Stimulated activated effector memory CD8-positive, alpha-beta T cell treated with anti-CD3 and anti-CD28 coated beads, Interleukin-12 subunit alpha, Interleukin-12 subunit beta, amount 100 ng/mL, for 72 hours (primary cell): ENCODE measurements around the gene GLDN.
"Not testable (repeated sequence)": the region's sequence is repeated elsewhere in the genome, so short reads cannot be mapped to it uniquely, and the experiment has no call there.

Experiments used
- ATAC-seq: fragments of 150-1000 bp; cut with Tn5 transposase; 2 replicates; pipeline ENCODE4 v1.10.0; 2021
- DNase-seq, 2 donors: peaks; one replicate each; pipeline ENCODE4 v3.0.0; 2021 to 2022; ENCODE audit warnings: low spot score in 2 of 2
- H3K27ac Mint-ChIP-seq: one replicate; pipeline ENCODE4 v1.8.0; 2022; ENCODE audit warnings: mild to moderate bottlenecking, mixed read lengths
- H3K36me3 Mint-ChIP-seq: one replicate; pipeline ENCODE4 v1.8.0; 2022; ENCODE audit warnings: mild to moderate bottlenecking, mixed read lengths
- H3K4me1 Mint-ChIP-seq: one replicate; pipeline ENCODE4 v1.8.0; 2022; ENCODE audit warnings: mixed read lengths
- H3K4me3 Mint-ChIP-seq: one replicate; pipeline ENCODE4 v1.8.0; 2022; ENCODE audit warnings: mild to moderate bottlenecking, mixed read lengths
- H3K9me3 Mint-ChIP-seq: one replicate; pipeline ENCODE4 v1.8.0; 2022; ENCODE audit warnings: mixed read lengths

GLDN gene

GRCh38 chr15:51414256-51414860 lies 72.9 kb downstream of the GLDN start:
- Mint-ChIP-seq H3K4me1 (no peaks in the 10 kb centered on the region), H3K4me3 (no peak overlapping the region), H3K36me3 (no peaks in the 10 kb centered on the region), H3K9me3 (no peaks in the 10 kb centered on the region), H3K27ac (no peak overlapping the region)
- ATAC-seq, result peak; percentile 11
- DNase-seq, result no peak

GRCh38 chr15:51416129-51416528 lies 74.7 kb downstream of the GLDN start:
- DNase-seq (no peak), ATAC-seq (no peak)
- Mint-ChIP-seq H3K4me1 (no peaks in the 10 kb centered on the region), H3K9me3 (no peaks in the 10 kb centered on the region), H3K4me3 (no peak overlapping the region), H3K36me3 (no peaks in the 10 kb centered on the region), H3K27ac (no peak overlapping the region)

- H3K4me1 Mint-ChIP-seq, result not testable (repeated sequence)
Measured at GRCh38 chr15:51423040-51423439, 81.6 kb downstream of the GLDN start.

GRCh38 chr15:51424780-51425179 lies 83.3 kb downstream of the GLDN start:
- no peaks in the 10 kb centered on the region for H3K9me3 Mint-ChIP-seq
- ATAC-seq, result no peak
- no peak overlapping the region for H3K27ac Mint-ChIP-seq
- H3K4me1 Mint-ChIP-seq, result no peaks in the 10 kb centered on the region
- no peak overlapping the region for H3K4me3 Mint-ChIP-seq
- DNase-seq, result no peak
- no peaks in the 10 kb centered on the region for H3K36me3 Mint-ChIP-seq

More at GRCh38 chr15:51423040-51423439, 81.6 kb downstream of the GLDN start:
- not testable (repeated sequence) for H3K27ac Mint-ChIP-seq, ATAC-seq, H3K9me3 Mint-ChIP-seq, H3K36me3 Mint-ChIP-seq, H3K4me3 Mint-ChIP-seq, DNase-seq

GRCh38 chr15:51425517-51426040 lies 84.1 kb downstream of the GLDN start:
- ATAC-seq, result no peak
- Mint-ChIP-seq H3K9me3 (no peaks in the 10 kb centered on the region), H3K36me3 (no peaks in the 10 kb centered on the region), H3K4me3 (no peak overlapping the region), H3K4me1 (no peaks in the 10 kb centered on the region), H3K27ac (no peak overlapping the region)
- no peak for DNase-seq

- H3K9me3 Mint-ChIP-seq, result no peaks in the 10 kb centered on the region
- no peak for ATAC-seq
- H3K36me3 Mint-ChIP-seq, result no peaks in the 10 kb centered on the region
- H3K4me1 Mint-ChIP-seq, result no peaks in the 10 kb centered on the region
- no peak overlapping the region for H3K4me3 Mint-ChIP-seq
- DNase-seq, result no peak
- H3K27ac Mint-ChIP-seq, result no peak overlapping the region
Measured at GRCh38 chr15:51438526-51438925, 97.1 kb downstream of the GLDN start.

DNA sequence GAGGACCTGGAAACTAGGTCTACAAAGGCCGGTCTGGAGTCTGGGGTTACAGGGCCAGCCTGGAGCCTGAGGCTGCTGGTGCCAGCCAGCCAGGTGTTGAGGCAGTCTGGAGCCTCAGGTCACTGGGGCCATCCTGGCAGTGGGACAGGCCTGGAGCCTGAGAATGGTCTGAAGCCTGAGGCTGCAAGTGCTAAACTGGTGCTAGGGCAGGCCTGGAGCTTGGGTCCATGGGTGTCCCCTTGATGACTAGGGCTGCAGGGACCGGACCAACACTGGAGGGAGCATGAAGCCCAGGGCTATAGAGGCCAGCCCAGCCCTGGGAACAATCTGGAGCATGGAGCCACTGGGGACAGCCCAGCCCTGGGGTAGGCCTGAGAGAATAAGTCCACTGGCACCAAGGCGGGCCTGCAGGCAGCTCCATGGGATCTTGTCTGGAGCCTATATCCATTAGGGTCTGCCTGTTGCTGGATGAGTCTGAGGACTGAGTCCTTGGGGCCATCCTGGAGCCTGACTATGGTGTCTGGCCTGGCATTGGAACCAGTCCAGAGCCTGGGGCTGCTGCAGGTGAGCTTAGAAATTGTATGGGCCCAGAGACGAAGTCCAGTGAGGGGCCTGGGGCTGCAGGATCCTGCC lies 101.9 kb downstream of the GLDN start:
- H3K9me3 Mint-ChIP-seq, result no peaks in the 10 kb centered on the region
- H3K36me3 Mint-ChIP-seq, result no peaks in the 10 kb centered on the region
- H3K4me3 Mint-ChIP-seq, result no peak overlapping the region
- DNase-seq (no peak), ATAC-seq (peak; percentile 42)
- no peaks in the 10 kb centered on the region for H3K4me1 Mint-ChIP-seq
- H3K27ac Mint-ChIP-seq, result no peak overlapping the region

DNA sequence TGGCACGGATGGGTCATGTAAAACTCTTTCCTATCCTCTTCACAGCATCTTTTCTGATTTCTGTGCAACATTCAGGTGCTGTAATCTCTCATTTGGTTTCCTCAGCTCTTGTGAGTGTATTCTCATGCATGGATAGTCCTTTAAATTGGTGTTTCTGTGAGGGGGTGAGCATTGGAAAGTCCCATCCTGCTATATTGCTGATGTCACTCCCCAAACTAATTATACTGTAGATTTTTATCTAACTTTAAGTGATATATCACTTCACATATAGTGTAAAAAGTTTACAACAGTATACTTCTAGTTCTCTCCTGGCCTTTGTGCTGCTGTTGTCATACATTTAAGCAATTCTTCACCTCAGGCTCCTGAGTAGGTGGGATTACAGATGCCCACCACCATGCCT lies 102.7 kb downstream of the GLDN start:
- no peaks in the 10 kb centered on the region for H3K36me3 Mint-ChIP-seq
- DNase-seq, result no peak
- H3K27ac Mint-ChIP-seq, result no peak overlapping the region
- no peak for ATAC-seq
- no peaks in the 10 kb centered on the region for H3K4me1 Mint-ChIP-seq
- no peaks in the 10 kb centered on the region for H3K9me3 Mint-ChIP-seq
- H3K4me3 Mint-ChIP-seq, result no peak overlapping the region

DNA sequence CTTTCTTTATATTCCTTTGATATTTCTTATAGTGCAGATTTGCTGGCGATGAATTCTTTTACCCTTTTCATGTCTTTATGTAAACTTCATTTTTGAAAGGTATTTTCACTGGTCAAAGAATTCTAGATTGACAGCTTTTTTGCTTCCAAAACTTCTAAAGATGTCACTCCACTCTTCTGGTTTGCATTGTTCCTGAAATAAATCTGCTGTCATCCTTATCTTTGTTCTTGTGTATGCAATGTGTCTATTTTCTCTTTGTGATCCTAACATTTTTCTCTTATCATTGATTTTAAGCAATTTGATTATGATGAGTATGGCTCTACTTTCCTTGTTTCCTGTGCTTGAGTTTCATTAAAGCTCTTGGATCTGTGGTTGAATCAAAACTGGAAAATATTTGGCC lies 103.4 kb downstream of the GLDN start:
- Mint-ChIP-seq H3K4me3 (no peak overlapping the region), H3K9me3 (no peaks in the 10 kb centered on the region), H3K4me1 (no peaks in the 10 kb centered on the region), H3K36me3 (no peaks in the 10 kb centered on the region), H3K27ac (no peak overlapping the region)
- DNase-seq (no peak), ATAC-seq (no peak)

- ATAC-seq, H3K27ac Mint-ChIP-seq, DNase-seq, H3K9me3 Mint-ChIP-seq, H3K4me3 Mint-ChIP-seq, H3K4me1 Mint-ChIP-seq, H3K36me3 Mint-ChIP-seq: not testable (repeated sequence)
Measured at GRCh38 chr15:51446029-51446744, 104.7 kb downstream of the GLDN start.

DNA sequence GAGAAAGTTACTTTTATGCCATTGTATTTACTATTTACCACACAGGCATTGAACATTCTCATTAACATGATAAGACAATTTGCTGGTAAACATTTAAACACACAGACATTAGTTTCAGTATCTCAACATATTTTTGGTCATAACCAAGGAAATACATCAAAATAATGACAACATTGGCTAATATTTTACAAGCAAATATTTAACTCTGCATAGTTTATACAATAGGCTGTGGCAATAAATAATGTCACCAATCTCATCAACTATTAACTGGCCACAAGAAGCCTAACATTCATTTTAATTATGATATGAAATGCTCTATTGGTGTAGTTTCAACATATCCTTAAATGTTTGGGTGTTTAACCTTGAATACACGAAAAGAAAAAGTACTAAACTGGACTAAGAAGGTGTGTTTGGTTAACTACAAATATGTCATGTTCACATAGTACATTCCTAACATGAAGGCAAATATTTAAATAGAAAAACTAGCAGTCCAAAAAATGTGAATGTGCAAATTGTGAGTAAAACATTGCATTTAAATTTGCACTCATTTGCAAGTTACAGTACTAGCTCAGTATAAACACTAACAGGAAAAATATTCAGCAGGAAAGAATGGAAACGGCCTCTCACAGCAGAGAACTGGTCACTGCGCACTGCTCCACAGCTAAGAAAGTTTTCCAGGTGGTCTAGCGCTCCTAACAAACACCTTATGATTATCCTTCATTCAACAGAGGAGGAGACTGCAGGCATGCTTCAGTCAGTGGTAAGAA lies 106.6 kb downstream of the GLDN start:
- Mint-ChIP-seq H3K36me3 (no peaks in the 10 kb centered on the region), H3K4me1 (no peaks in the 10 kb centered on the region), H3K27ac (no peak overlapping the region), H3K9me3 (no peaks in the 10 kb centered on the region), H3K4me3 (no peak overlapping the region)
- ATAC-seq (no peak), DNase-seq (no peak)

GRCh38 chr15:51448622-51449399 lies 107.4 kb downstream of the GLDN start:
- DNase-seq (no peak), ATAC-seq (no peak)
- H3K4me1 Mint-ChIP-seq, result no peaks in the 10 kb centered on the region
- H3K27ac Mint-ChIP-seq, result no peak overlapping the region
- no peaks in the 10 kb centered on the region for H3K36me3 Mint-ChIP-seq
- no peaks in the 10 kb centered on the region for H3K9me3 Mint-ChIP-seq
- H3K4me3 Mint-ChIP-seq, result no peak overlapping the region

- no peaks in the 10 kb centered on the region for H3K36me3 Mint-ChIP-seq
- no peak for DNase-seq
- no peak overlapping the region for H3K27ac Mint-ChIP-seq
- H3K4me3 Mint-ChIP-seq, result no peak overlapping the region
- ATAC-seq, result no peak
- no peaks in the 10 kb centered on the region for H3K9me3 Mint-ChIP-seq
- no peaks in the 10 kb centered on the region for H3K4me1 Mint-ChIP-seq
Measured at GRCh38 chr15:51450001-51450400, 108.5 kb downstream of the GLDN start.
